ENCODE results near the gene RAB3GAP2.
A peak's percentile ranks its signal among the peaks of the same experiment; 100 is the strongest.
"Not testable (repeated sequence)": the region's sequence is repeated elsewhere in the genome, so short reads cannot be mapped to it uniquely, and the experiment has no call there.

RAB3GAP2 gene

GRCh38 chr1:220233927-220234326 is 38.3 kb downstream of the RAB3GAP2 start:
- DNase-seq: no peak

GRCh38 chr1:220229771-220230170 is 42.5 kb downstream of the RAB3GAP2 start:
- no peak for DNase-seq

- no peak for DNase-seq
Observed at GRCh38 chr1:220227393-220227792, 44.9 kb downstream of the RAB3GAP2 start.

DNA sequence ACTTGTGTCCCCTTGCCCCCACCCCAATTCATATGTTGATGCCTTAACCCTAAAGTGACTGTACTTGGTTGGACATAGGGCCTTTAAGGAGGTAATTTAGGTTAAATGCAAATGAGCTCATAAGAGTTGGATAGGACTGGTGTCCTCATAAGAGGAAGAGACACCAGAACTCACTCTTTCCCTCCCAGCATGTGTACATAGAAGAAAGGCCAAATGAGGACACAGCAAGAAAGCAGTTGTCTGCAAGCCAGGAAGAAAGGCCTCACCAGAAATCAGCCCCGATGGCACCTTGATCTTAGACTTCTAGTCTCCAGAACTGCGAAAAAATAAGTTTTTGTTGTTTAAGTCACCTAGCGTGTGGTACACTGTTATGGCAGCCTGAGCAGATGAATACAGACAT is 45.5 kb downstream of the RAB3GAP2 start:
- no peak for DNase-seq

DNA sequence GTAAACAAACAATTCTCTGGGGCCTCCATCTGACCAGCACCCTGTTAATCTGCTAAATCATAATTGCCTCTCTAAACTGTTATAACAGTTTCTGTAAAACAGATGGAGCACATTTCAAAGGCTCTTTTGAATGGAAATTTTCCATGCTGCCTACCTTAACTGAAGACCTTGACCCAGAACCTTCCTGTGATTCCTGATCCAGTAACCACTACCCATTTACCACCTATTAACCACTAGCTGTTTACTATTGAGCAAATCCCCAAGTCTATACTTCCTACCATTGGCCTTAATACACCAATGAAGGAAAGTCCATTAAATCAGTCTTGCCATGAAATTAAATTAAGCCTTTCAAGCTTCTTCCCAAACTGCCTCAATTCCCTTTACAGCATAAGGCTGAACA is 46.3 kb downstream of the RAB3GAP2 start:
- no peak for DNase-seq

- no peak for DNase-seq
Observed at GRCh38 chr1:220224611-220225124, 47.6 kb downstream of the RAB3GAP2 start.

GRCh38 chr1:220224033-220224432 is 48.2 kb downstream of the RAB3GAP2 start:
- no peak for DNase-seq

DNA sequence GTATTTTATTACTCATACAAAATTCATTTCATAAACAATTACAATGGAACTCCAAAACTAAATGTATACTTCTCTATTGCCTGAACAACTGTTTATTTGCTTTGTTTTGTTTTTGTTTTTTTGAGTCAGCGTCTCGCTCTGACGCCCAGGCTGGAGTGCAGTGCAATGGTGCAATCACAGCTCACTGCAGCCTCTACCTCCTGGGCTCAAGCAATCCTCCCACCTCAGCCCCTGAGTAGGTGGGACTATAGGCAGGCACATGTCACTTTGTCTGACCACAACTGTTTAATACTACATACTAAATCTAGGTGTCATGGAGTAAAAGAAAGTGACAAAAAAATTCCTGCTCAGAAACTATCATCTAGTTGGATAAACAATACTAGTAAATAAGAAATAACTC is 49.3 kb downstream of the RAB3GAP2 start:
- no peak for DNase-seq

DNA sequence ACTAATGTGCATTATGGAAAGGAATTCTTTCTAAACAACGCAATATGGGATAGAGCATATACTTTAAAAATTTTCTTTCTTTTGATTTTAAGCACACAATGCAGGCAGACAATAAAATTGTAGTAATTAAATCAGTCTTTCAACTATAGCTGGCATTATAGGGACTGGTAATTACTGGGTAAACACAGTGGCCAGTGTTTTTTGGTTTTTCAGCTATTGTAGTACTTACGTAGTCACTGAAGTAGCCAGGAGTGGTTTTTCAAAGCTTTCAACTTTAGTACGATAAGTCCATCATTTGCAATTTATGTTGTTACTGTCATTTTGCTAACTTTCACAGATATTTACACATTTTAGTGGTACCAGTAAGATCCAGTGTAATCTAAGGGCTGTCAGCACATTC is 50.6 kb downstream of the RAB3GAP2 start:
- no peak for DNase-seq

GRCh38 chr1:220221269-220221668 is 51.0 kb downstream of the RAB3GAP2 start:
- DNase-seq: no peak

DNA sequence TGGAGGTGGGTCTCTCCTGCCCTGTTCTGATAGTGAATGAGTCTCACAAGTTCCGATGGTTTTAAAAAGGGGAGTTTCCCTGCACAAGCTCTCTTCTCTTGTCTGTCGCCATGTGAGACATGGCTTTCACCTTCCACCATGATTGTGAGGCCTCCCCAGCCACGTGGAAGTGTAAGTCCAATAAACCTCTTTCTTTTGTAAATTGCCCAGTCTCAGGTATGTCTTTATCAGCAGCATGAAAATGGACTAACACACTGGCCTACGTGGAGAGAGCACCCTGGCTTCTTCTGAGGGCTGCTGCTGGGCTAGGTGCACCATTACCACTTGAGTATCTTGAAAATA is 51.6 kb downstream of the RAB3GAP2 start:
- DNase-seq: not testable (repeated sequence)

DNA sequence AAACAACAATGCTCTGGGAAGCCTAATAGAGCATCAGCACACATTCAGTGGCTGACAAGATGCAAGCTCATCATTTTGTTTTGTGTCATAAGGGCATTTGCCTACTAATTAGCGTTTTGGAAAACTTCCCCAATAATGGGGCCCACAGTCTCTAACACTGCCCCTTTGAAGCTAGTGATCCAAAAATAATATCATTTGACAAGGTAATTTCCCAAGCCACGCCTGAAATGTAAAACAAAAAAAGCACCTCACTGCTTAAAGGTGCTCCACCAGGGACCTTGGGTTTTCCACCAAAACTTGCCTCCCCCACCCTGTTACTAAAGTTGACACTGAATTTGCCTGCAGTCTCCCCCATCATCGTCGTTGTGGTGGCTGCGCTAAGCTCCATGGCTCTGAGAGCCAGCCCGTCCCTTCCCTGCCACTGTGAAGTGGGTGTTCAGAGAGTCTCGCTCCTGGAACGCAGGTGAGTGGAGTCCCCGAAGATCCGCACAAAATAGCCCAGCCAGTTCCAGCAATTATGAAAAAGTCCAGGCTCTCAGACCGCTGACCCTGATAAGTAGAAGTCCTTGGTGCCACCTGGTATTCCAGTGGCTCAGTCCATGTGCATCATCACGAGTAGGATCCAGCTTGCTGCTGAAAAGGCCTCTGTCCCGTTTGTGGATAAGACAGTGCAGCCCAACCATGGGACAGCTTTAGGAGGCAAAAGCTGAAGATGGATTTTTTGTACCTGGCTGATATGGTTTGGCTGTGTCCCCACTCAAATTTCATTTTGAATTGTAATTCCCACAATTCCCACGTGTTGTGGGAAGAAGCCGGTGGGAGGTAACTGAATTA is 52.2 kb downstream of the RAB3GAP2 start:
- DNase-seq: no peak

- DNase-seq: no peak
Observed at GRCh38 chr1:220219136-220219442, 53.2 kb downstream of the RAB3GAP2 start.

DNA sequence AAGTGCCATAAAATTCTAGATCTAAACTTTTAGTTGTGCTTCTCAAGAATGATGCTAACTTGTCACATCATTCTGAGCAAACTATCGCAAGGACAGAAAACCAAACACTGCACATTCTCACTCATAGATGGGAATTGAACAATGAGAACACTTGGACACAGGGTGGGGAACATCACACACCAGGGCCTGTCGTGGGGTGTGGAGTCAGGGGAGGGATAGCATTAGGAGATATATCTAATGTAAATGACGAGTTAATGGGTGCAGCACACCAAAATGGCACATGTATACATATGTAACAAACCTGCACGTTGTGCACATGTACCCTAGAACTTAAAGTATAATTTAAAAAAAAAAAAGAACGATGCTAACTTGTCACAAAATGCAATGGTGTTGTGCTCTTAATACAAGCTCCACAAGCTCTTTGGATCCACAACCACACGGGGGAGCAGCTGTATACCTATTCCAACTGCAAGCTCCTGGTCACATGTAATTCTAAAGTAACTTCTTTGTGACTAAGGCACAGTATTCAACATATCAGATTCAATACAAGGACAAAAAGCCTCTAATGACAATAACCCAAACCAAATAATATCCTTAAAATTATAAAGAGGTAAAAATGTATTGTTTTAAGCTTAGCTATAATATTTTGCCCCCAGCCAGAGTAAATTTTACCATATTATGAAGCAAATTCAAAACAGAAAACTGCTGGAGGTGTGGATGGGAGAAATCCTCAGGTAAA is 53.7 kb downstream of the RAB3GAP2 start:
- peak; percentile 54 for DNase-seq

GRCh38 chr1:220217383-220217988 is 54.8 kb downstream of the RAB3GAP2 start:
- no peak for DNase-seq

DNA sequence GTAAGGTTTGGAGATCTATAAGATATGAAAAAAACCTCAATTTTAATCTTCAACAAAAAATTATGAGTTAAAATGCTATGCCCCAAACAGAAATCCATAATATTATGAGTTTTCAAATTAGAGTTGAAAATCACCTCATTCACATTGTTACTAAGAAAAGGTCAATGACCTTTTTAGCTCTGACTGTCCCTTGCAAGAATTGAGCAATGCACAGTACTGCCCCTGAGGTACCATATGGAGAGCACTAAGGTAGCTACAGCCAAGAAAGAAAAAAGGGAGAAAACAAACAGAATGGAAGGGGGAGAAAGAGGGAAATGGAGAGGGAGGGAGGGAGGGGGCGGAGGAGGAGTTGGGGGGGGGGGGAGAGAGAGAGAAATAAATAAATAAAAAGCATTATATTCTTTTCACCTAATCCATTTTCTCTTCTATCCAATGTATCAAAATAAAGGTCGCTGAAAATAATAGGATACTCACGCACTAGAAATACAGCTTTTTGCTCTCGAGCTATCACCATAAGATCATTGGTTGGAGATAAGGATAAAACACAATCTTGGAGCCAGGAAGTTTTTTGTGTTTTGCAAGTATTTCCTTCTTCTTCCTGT is 58.8 kb downstream of the RAB3GAP2 start:
- DNase-seq: no peak

GRCh38 chr1:220207411-220207810 is 64.8 kb downstream of the RAB3GAP2 start:
- DNase-seq: no peak

GRCh38 chr1:220204758-220205157 is 67.5 kb downstream of the RAB3GAP2 start:
- DNase-seq: not testable (repeated sequence)

- DNase-seq: no peak
Observed at GRCh38 chr1:220203816-220204215, 68.4 kb downstream of the RAB3GAP2 start.

GRCh38 chr1:220198186-220199005 is 73.9 kb downstream of the RAB3GAP2 start:
- DNase-seq: no peak

GRCh38 chr1:220195701-220196100 is 76.6 kb downstream of the RAB3GAP2 start:
- no peak for DNase-seq

DNA sequence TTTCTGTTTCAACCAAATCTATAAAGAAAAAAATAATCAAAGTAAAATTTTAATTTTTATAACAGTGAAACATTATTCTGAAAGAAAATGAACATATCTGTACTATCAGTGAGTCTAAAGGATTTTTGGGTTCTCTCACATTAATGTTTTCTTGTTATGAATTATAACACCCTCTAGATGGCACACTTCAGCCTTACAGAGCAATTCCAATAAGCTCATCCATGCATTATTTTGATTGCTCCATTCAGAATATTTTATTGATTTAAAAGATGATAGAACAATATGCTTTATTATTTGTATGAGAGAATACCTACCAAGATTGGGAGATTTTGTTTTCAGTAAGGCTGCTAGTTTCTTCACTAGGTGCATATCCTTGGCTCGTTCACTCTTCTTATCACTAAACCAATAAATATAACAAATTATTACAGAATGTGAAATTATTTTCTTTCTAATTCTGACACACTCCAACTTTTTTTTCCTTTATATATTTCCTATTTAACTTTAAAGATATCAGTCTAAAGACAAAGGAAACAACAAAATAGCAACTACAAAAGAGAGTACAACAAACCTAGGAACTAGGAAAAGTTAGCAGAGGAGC is 82.4 kb downstream of the RAB3GAP2 start:
- no peak for DNase-seq

Measured in right hindlimb (tissue), 1 donor.